22Rv1 (cell line): Measurements from ENCODE around the gene AIG1.

ENCODE experiments used
- ZFX ChIP-seq: fragments of 450-650 bp; IDR thresholded peaks from 2 replicates; pipeline ENCODE4 v1.6.1; 2017; ENCODE audit warnings: antibody characterized with exemption, borderline replicate concordance
- TF ChIP-seq, protein P1 (sequence below): fragments of 450-650 bp; IDR thresholded peaks from 2 replicates; pipeline ENCODE4 v1.5.1; 2017; ENCODE audit warnings: mild to moderate bottlenecking

DNA sequence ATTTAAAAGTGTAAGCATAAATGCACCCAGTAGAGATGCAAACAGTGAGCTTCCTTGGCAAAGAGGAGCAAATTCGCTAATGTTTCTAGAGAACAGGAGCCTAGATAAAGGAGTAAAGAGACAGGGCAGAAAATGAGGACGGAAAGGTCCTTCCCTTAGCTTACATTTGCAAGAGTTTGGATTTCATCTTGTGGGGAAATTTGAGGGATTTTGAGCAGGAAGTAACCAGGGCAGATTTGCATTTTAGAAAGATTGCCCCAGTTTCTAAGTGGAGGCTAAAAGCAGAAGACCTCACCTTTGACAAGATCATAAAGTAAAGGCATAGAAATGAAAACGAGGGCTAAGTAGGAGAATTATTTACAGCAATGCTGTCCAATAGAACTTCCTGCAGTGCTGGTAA lies 309.3 kb downstream of the AIG1 start:
- TF ChIP-seq, protein P1, sequence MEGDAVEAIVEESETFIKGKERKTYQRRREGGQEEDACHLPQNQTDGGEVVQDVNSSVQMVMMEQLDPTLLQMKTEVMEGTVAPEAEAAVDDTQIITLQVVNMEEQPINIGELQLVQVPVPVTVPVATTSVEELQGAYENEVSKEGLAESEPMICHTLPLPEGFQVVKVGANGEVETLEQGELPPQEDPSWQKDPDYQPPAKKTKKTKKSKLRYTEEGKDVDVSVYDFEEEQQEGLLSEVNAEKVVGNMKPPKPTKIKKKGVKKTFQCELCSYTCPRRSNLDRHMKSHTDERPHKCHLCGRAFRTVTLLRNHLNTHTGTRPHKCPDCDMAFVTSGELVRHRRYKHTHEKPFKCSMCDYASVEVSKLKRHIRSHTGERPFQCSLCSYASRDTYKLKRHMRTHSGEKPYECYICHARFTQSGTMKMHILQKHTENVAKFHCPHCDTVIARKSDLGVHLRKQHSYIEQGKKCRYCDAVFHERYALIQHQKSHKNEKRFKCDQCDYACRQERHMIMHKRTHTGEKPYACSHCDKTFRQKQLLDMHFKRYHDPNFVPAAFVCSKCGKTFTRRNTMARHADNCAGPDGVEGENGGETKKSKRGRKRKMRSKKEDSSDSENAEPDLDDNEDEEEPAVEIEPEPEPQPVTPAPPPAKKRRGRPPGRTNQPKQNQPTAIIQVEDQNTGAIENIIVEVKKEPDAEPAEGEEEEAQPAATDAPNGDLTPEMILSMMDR, result no peak
- no peak for TF ChIP-seq ZFX
